Lung microvascular endothelial cell (primary cell): Measurements from ENCODE around the gene VGLL3. TPM values are rescaled to one million over a fixed set of nuclear protein-coding genes. Genes with fewer than 3 reads are reported as not detected.

Experiments
- DNase-seq, 2 donors: peaks; one replicate each; pipeline versions ENCODE4 v3.0.0 to v3.0.0-alpha.2; 2010; ENCODE audit warnings: low read depth in 2 of 2
- total RNA-seq: library from RNA; depleted of rRNA; stranded (reverse); fragments of >200 nt; gene quantifications from 2 replicates; pipeline ENCODE4 v1.2.1, GENCODE V29; 2014

Gene VGLL3
- total RNA-seq, 1 donor from 2014 or later, result 0.20 TPM

DNA sequence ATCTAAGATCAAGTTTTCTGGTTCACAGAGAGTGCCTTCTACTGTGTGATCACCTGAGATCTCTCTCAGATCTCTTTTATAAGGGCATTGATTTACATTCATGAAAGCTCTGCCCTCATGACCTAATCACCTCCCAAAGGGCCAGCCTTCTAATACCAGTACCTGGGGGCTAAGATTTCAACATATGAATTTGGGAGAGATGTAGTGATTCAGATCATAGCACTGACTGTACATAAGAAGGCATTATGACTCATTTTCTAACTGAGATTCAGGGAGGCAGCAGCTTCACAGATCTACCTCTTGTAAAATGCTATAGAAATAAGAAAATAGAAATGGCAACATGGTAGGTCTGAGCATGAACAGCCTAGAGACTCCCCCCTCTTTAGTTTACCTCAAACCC is 39.6 kb downstream of the VGLL3 start:
- DNase-seq, result peak in 1 of 2 donors; percentile 6

DNA sequence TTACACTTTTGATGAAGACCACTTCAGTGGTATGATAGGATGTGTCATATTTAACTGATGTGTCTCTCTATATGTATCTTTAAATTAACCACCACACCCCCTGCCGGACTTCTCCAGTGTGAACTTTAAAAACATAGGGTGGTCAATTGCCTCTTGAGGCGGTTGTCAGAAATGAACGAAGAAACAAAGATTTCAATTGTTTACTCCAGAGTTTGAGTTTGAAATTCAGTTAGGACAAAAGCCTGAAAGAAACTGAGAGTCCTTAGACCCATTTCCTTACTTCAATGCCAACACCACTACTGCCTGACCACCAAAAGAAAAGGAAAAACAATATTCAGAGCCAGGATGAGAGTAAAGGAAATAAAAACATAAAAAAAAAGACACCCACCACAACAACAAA is 40.2 kb downstream of the VGLL3 start:
- DNase-seq, result no peak

DNA sequence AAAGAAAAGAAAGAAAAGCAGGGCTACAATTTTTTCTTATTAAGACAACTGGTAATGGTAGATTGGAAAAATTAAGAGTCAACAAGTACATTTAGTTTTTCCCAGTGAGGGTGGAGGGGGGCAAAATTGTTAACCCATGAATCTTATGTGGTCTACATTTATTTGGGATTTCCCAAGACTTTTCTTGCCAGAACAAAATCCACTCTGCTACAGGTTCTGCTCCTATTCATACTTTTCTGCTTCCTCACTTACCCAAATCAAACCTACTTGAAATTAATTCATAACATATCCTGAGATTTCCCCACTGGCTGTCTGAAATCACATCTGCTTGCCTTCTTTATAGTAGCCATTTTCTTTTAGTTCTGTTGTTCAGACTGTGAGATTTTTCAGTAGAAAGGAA is 41.1 kb downstream of the VGLL3 start:
- DNase-seq, result no peak

GRCh38 chr3:86948822-86949221 is 42.1 kb downstream of the VGLL3 start:
- peak in 1 of 2 donors; percentile 21 for DNase-seq

DNA sequence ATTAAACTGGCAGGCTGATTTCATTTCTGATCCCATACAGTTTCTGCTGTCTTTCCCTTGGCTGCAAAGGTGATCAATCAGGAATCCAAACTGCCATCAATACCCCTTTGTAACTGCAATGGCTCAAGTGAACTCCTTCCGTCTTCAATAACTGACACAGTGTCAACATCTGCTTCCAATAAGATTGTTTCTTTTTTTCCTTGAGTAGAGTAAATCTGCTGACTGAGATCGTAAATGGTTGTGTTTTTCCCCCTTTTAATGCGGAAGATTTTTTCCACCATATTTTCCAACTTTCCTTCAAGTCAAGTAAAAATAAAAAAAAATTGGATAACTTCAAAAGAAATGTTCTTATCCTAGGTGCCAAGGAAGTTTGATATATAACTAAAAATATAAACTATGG is 48.7 kb downstream of the VGLL3 start:
- DNase-seq, result no peak

DNA sequence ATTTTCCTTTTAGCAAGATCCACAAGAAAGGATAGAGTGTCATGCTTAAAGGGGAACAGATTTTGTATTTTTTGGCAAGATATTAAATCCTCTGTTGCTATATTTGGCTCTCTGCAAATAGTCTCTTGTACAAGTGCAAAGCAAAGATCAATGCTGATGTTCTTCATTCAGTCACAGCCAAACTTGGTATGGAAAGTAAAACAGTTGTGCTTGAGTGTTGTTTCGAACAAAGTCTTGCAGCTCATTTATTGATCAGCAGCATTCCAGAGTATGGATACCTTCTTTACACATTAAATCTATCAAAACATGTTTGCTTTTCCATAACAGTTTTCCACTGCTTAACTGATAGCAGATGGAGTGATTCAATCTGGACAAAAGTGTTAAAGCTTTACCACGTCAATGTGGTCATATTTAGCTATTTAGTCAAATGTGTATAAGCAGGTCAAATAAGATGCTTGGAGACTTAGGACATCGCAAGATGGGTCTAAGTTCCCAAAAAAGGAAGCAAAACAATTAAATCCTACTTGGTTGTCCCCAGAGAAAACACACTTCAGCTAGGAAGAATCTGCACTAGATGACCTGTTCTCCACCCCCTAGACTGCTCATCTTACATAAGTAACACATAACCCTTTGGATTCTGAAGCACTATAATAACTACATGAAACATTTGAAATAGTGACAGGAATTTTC is 52.4 kb downstream of the VGLL3 start:
- DNase-seq, result no peak

DNA sequence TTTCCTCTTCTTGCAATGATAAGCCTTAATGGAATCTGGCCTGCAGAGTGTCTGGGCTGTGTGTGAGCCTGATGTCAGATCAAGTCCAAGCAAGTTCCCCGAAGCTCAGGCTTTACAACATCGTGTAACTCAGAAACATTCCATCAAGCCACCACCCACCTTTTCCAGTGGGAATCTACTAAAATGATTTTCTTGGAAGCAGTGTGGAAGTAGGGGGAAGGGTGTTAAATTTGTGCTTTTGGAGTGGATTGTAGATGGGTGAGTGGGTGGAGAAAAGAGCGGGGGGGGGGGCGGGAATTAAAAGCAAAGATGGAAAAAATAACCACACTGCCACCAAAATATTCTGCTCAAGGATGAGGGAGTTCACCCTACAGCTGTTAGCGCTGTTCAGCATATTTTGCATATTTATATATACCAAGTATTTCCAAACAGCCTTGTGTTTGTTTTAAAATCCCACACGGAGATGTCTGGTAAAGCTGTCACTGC is 53.6 kb downstream of the VGLL3 start:
- no peak for DNase-seq

GRCh38 chr3:86934851-86935250 is 56.1 kb downstream of the VGLL3 start:
- no peak for DNase-seq

DNA sequence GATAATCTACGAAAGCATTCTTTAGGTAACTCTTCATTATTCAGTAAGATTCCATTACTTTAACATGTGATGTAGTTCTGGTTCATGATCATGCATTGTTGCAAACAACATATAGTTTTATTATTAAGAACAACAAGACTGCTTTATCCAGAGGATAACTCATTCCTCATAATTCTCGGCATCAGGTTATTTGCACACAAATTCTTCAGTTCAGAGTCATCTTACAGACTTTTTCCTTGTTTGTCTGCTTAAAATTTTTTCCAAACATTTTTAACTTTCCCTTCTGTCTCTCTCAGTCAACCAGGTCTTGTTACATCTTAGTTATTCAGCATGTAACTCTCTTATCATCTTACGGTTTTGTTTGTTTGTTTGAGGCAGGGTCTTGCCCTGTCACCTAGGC is 60.1 kb downstream of the VGLL3 start:
- DNase-seq, result no peak

DNA sequence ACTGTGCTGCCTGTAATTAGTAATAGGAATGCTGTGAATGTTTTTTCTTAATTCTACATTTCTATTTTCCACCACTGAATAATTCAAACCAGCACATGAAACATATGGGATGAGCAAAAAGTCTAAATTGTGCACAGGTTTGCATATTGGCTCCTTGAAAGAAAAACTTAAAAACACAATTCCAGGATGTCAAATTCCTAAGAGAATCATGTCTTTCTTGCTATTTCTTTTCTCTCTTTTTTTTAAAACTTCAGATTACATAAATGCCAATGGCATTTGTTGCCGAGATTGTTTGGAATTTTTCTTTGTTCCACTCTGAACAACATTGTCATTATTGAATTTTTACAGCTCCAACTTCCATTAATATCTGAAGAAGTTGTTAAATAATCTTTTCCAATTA is 60.8 kb downstream of the VGLL3 start:
- DNase-seq, result no peak

GRCh38 chr3:86929046-86929445 is 61.9 kb downstream of the VGLL3 start:
- no peak for DNase-seq

DNA sequence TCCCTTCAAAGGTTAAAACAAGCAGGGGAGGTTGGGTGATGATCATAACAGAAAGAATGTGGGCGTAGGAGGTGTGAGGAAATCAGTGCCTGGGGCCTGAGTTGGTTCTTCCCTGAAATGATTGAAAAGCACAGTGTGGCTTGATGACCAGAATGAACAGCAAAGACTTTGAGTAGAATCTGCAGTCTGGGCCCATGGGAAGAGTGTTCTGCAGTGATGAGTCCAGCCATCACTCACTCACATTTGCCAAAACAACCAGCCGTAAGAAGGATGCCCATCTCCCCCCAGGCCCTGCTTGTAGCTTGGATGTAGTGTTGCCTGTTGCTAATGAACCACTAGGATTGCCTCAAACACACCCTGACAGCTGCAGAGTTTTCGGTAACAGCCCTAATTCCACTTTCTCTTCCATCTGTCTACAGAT is 67.9 kb downstream of the VGLL3 start:
- DNase-seq, result no peak

DNA sequence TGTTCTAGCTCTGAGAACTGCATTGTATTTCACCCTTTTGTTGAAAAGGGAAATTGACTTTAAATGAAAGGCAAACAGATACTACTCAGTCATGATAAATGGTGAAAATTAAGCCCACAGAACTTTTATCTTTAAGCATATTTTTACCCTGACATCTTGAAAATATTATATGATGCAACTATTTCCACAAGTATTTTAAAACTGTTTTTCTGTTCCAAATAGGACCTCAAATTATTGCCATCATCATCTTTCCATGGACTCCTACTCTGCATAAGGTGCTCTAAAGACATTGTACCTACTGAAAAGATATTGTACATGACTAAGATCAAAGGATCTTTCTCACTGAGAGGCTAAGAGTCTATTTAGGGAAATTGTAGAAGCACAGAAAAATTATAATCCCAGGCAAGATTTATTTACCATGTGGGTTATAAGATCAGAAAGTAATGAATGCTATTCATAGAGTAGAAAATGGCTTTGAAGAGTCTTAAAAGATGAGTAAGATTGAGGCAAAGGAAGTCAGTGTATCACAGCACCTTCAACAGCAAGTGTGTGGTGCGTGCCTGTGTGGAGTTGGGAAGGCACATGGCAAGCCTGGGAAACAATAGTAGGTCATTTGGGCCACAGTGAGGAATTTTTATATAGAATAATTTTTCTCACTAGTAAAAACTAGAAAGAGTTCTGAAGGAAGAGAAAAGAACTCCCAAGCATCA is 68.8 kb downstream of the VGLL3 start:
- no peak for DNase-seq

DNA sequence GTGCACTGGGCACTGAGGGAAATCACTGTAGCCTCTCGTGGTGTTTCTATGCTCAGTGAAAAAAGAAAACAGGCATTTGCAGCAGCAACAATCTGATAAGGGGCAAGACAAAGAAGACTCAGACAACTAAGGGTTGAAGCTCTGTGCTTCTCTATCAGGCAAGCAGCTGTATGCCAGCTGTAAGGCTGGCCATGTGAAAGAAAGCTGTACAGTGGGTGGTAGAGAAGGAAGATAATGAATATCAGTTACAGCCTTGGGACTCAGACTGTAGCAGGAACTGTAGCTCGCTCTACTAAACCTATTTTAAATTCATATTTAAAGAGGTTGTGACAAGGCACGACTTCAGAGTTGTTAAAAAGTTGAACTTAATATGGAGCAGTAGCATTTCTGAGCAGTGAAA is 76.3 kb downstream of the VGLL3 start:
- no peak for DNase-seq

- DNase-seq, result no peak
Measured at GRCh38 chr3:86913160-86913559, 77.8 kb downstream of the VGLL3 start.

DNA sequence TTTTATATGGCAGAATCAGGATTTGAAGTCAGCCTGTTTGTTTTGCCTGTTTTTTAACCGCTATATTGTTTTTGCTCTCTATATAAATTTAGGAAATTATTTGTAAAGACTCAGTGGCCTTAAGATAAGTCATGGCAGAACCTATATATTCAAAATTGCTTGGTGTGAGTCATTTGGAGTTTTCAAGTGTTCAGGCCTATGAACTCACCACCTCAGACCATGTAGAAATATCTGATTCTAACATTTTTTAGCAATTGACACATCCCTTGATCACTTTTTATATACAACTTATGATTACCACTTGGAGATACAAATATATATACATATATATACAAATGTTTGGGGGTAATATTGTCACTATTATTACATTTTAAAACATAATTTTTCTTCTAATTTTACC is 95.7 kb downstream of the VGLL3 start:
- no peak for DNase-seq

DNA sequence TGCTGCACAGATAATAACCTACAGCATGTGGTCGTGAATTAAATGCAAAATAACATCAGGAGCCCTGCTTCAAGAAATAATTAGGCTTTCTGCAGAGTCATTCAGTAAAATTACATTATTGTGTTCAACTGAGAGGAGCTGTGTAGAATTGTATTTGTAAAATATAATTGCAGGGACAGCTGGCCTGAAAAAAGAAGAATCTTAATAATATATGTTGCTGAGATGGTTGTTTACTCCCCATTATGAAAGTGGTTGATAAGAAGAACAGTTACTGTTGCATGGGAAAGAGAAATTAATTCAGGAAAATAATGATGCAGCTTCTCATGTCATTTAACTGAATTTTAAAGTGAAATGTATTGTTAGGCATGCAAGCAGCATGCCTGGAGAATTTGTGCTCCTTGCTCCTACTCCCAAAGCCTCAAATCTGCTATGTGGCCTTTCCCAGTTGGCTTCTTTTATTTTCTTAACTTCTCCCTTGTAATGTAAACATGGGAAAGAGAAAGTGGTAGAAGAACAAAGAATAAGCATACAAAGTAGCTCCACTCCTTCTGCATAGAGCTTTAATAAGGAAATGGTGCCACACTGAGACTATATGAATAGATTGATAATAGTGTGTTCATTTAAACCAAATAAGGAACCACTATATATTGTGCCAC is 100.1 kb downstream of the VGLL3 start:
- DNase-seq, result no peak

Other genes starting within 250 kb of the VGLL3 start
- gene CHMP2B, start 236.2 kb upstream of the VGLL3 start, total RNA-seq, result 12.9 and 13.5 TPM in 2 replicates